GM19328 (cell line): ENCODE measurements around the gene PTPA.
A peak's percentile ranks its signal among the peaks of the same experiment; 100 is the strongest.
"Not testable (repeated sequence)": the region's sequence is repeated elsewhere in the genome, so short reads cannot be mapped to it uniquely, and the experiment has no call there.

Experiments used
- ATAC-seq: cut with Tn5 transposase; IDR thresholded peaks from one replicate; pipeline ENCODE4 v1.9.1; 2021; ENCODE audit warnings: mild to moderate bottlenecking, moderate library complexity; ENCODE audit not compliant: unreplicated experiment

PTPA gene

GRCh38 chr9:129108805-129109536 is 2.2 kb upstream of the PTPA start:
- ATAC-seq = no peak

DNA sequence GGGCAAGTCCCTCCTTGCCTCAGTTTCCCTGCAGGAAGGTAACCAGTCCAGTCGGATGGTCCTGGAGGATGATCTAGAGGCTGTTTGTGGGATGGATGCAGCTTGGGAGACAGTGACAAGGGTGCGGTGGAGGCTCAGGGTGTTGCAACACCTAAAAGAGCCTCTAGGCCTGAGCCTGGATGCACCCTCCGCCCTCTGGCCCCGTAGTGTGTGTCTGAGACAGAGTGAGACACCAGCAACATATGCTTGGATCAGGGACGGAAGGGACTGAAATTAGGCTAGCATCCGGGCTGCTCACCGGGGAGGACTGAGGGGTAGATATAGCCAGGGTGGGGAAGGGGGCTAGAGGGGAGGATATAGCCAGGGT is 1.7 kb upstream of the PTPA start:
- no peak for ATAC-seq

- no peak for ATAC-seq
Measured at GRCh38 chr9:129109952-129110739, 1.1 kb upstream of the PTPA start.

DNA sequence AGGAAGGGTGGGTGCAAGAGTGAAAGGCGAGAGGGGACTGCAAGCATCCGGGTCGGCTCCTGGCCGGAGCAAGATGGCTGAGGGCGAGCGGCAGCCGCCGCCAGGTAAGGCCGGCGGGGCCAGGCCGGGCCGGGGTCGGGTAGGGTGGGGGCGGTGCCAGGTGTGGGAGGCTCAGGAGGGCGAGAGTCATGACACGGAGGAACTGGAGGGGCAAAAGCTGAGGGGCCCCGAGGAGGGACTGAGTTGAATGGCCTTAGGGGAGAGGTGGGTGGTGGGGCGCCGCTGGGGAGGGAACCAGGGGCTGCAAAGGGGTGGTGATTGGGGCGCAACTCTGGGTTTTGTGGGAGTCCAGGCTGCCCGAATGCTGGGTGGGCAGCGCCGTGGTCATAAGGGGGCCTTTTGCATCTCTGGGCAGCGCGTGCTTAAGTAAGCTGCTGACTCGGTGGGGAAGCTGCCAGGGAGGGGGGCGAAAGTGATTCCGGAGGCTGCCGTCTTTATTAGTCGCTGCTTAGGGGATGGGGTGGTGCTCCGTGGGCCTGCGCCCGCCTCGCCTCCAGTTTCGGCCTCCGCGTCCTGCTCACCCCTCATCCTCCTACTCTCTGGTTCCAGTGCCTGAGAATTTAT is 425 bp downstream of the PTPA start:
- peak; percentile 6 for ATAC-seq

DNA sequence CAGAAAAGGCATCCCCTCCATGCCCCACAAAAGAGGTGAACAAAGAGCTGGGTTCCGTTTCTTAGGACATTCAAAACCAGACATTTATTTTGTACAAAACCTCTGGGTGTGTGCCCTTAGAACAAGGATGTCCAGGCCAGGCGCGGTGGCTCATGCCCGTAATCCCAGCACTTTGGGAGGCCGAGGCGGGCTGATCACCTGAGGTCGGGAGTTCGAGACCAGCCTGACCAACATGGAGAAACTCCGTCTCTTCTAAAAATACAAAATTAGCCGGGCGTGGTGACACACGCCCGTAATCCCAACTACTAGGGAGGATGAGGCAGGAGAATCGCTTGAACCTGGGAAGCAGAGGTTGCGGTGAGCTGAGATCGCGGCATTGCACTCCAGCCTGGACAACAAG is 1.3 kb downstream of the PTPA start:
- ATAC-seq = not testable (repeated sequence)

DNA sequence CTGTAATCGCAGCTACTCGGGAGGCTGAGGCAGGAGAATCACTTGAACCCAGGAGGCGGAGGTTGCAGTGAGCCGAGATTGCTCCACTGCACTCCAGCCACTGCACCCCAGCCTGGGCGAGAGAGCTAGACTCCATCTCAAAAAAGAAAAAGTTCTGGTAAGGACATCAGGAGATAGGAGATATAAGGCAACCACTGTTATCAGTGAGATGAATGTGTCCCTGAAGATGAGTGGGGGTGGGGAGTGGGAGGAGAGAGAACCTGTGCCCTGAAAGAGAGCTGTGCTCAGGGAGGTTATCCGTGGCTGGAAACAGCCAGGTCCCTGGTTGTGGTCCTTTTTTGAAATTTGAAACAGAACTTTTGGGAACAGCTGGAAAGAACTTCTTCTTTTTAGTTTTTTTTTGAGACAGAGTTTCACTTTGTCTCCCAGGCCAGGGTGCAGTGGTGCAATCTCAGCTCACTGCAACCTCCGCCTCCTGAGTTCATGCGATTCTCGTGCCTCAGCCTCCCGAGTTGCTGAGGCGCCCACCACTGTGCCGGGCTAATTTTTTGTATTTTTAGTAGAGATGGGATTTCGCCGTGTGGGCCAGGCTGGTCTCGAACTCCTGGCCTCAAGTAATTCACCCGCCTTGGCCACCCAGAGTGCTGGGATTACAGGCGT is 2.6 kb downstream of the PTPA start:
- no peak for ATAC-seq

DNA sequence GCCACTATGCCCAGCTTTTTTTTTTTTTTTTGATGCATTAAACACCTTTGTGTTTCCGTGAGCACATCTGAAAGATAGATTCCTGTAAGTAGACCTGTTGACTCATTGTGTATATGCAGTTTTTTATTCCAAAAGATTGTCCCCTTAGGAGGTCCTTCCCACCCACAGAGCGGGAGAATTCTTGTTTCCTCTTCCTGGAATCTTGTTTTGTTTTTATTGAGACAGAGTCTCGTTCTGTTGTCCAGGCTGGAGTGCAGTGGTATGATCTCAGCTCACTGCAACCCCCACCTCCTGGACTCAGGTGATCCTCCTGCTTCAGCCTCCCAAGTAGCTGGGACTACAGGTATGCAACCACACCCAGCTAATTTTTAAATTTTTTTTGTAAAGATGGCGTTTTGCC is 7.6 kb downstream of the PTPA start:
- ATAC-seq = no peak

- no peak for ATAC-seq
Measured at GRCh38 chr9:129121483-129121882, 10.3 kb downstream of the PTPA start.

GRCh38 chr9:129122133-129122532 is 10.9 kb downstream of the PTPA start:
- ATAC-seq = no peak

DNA sequence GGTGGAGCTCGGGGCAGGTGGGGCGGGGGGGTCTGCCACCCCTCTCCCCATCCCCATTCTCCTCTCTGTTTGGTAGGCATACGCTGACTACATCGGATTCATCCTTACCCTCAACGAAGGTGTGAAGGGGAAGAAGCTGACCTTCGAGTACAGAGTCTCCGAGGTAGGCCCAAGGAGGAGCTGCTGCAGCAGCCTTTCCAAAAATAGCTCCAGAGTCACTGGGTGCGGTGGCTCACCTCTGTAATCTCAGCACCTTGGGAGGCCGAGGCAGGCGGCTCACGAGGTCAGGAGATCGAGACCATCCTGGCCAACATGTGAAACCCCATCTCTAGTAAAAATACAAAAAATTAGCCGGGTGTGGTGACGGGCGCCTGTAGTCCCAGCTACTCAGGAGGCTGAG is 11.8 kb downstream of the PTPA start:
- not testable (repeated sequence) for ATAC-seq

DNA sequence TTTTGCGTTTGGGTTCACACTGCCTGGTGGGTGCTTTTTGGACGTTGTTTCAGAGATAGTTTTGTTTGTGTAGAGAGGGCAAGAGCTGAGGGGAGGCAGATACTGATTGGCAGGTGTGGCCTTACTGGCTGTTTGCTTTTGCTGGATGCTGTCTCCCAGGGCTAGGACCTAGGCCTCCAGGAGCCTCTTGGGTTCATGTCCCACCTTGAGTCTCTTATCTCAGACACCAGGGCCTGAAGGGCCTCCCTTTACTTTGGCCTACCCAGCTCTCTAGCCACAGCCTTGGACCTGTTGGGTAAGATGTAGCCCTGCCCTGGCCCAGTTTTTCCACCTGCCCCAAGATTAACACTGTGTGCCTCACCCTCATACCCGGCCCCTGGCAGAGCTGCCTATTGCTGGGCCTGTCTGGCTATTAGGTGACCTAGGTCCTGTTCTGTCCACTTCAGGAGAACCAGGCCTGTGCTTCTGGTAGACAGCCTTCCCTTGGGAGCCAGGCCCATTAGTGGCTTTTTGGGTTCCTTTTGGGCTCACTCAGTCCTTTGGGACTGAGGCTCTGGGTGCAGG is 13.4 kb downstream of the PTPA start:
- no peak for ATAC-seq

DNA sequence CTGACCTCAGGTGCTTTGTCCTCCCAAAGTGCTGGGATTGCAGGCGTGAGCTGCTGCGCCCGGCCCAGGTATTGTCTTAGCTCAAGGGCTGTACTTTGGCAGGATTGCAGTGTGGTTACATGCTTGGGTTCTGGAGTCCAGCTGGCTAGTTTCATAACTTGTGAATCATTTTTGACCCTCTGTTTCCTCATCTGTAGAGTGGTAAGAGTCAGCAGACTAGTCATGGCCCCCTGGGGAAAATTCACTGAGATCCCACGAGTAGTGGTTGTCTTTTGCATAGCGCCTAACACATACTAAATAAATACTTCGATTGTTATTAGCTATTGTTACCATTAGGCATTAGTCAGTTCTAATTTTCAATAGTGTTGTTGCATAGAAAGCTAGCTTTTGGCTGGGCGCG is 14.3 kb downstream of the PTPA start:
- no peak for ATAC-seq

- no peak for ATAC-seq
Measured at GRCh38 chr9:129126749-129127618, 15.8 kb downstream of the PTPA start.

DNA sequence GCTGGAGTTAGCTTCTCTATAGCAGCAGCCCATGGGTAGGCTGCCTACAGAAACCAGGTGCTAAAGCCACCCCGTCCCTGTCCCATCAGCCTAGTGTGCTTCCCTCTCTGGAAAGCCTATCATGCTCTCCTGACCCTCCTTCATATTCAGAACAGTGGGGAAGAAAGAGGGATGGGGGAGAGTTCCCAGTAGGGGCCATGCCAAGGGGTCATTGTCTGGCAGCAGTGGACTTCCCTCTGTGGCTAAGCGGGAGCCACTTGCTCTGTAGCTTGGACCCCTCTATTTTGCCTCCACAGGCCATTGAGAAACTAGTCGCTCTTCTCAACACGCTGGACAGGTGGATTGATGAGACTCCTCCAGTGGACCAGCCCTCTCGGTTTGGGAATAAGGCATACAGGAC is 17.5 kb downstream of the PTPA start:
- ATAC-seq = no peak

- not testable (repeated sequence) for ATAC-seq
Measured at GRCh38 chr9:129130271-129130670, 19.1 kb downstream of the PTPA start.

DNA sequence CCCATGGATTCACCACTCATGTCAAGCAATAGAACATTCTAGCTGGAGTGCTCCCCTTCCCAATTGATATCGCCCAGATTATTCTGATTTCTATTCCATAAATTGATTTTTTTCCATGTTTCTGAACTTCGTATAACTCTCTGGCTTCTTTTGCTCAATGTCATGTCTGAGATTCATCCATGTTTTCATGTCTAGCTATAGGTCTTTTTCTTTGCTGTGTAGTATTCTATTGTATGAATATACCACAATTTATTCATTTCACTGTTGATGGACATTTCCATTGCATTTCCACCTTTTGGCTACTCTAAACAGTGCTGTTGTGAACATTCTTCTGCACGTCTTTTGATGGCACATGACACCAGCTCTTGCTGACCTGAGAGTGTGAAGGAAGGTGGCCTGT is 19.6 kb downstream of the PTPA start:
- ATAC-seq = no peak

DNA sequence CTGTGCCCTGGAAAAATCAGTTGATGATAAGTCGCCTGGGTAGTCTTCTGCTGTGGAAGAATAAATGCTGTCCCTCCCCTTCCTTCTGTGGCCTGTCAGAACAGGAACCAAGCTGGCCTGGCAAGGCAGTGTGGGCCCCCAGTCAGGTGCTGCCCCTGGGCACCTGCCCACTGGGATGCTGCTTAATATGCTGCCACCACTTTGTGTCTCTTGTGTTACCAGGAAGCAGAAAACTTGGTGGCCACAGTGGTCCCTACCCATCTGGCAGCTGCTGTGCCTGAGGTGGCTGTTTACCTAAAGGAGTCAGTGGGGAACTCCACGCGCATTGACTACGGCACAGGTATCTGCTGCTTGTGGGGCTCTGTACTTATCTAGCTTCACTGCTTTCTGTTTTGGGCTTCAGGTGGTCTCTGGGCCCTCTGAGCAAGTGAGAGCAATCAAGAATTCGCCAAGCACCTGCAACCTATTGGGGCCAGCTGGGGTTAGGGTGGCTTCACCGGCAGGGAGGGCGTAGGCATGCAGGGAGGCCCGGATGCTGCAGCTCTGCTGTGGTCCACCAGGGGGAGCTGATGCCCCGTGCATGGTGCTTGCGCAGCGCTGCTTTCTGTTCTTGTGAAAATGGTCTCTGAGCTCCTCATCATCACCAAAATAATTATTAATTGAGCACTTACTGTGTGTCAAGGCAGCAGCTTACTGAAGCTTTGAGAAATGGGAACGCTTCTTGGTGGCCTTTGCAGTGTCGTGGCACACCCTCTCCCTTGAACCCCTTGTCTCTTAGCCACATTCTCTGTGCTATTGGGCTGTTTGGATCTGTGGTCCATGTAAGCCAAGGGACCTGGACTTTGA is 20.3 kb downstream of the PTPA start:
- ATAC-seq = no peak

DNA sequence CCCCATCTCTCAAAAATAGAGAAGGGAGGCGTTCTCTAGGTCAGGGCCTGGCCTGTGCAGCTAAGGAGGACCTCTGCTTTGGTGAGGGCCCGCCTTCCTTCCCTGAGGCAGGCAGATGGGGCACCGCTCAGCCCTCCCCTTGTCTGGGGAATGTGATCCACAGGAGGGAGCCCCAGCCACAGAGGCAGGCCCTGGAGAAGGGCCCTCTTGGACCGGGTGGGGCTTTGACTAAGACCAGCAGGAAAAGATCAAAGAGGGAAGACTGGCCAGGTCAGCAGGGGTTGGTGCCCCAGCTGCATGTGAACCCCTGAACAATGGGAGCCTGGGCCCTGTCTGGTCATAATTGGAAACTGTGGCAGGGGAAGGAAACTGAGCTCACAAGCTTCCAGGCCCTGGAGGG is 21.9 kb downstream of the PTPA start:
- no peak for ATAC-seq

- no peak for ATAC-seq
Measured at GRCh38 chr9:129135476-129135875, 24.3 kb downstream of the PTPA start.
